Activated CD4-positive, alpha-beta T cell treated with anti-CD3 and anti-CD28 coated beads, Interleukin-2, amount 50 U/mL, for 16 hours (primary cell): ENCODE data around the gene CTXN1.

Experiments
- DNase-seq: peaks from one replicate; pipeline ENCODE4 v3.0.0-alpha.2; 2020

CTXN1 gene

DNA sequence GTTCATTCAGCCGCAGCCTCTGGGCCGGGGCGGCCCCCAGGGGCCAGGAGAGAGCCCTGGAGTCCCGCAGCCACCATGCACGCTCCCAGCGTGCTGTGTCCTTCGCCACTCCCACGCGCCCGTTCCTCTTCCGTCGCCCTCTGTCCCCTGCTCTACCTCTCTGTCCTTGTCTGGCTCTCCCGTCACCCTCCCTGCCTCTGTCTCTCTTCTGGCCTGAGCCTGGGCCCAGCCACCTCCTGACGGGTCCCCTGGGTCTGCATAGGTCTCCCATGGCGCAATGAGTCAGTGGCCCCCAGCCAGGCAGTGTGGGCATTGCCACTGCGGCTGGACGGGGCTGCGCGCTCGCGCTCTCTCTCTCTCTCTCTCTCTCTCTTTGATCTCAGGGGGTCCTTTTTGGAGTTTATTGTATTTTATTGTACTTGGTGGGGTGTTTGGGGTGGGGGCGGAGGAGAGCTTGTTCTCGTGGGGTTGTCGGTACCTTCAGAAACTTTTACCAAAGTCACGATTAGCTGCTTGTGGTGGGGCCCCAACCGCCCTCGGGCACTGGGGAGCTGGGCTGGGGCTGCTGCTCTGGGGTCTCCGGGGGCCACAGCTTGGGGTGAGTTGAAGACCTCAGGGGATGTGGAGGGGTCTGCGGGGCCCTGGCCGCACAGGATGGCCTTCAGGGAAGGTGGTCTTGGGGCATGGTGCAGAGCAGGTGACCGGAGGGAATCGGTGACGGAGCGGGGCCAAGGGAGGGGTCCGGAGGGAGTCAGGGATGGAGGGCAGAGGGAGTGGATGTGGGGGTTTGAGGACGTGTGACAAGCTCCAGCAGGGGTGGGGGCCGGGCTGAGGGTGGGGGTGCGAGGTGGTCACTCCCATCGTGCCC, 13.0 kb downstream of the CTXN1 start:
- no peak for DNase-seq

DNA sequence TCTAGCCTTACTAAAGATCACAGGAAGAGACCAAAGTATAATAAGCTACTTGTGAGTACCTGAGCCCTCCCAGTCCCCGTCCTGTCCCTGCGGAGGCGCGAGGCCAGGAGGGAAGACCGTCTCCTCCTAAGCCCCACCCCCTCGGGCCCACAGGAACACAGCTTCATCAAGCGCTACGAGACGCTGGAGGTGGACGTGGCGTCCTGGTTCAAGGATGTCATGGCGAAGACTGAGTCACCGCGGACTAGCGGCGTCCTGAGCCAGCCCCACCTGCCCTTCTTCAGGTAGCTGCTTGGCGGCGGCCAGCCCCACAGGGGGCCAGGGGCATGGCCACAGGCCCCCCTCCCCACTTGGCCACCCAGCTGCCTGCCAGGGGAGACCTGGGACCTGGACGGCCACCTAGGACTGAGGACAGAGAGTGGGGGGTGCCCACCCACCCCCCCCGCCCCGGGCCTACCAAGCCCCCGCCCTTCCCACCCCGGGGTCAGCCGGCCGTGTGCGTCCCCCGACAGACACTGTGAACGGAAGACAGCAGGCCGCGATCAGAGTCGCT, 13.7 kb downstream of the CTXN1 start:
- DNase-seq: no peak

DNA sequence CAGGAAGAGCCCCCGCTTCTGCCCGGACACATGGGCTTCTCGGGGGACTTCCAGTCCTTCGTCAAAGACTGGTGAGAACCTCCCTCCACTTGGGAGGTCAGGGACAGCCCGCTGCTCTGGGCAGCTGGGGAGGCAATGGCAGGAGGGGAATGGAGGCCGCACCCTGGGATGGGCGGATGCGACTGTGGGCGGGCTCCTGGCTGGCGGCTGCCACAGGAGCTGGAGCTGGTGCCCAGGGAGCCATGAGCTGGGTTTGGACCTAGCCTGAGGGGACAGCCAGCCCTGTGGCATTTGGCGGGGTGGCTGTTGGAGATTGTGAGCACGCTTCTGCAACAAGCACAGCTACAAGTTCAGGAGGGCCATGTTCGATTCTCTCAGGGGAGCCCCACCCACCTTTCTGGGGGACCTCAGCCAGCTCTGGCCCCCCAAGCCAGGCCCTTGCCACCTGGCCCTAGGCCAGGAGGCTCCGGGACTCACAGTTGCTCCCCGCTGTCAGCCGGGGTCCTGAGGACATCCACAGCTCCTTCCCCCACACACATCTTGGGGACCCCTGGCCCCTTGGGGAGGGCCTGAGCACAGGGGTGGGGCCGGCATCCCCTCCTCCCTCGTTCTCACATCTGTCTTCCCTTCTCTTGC, 14.3 kb downstream of the CTXN1 start:
- DNase-seq: no peak

DNA sequence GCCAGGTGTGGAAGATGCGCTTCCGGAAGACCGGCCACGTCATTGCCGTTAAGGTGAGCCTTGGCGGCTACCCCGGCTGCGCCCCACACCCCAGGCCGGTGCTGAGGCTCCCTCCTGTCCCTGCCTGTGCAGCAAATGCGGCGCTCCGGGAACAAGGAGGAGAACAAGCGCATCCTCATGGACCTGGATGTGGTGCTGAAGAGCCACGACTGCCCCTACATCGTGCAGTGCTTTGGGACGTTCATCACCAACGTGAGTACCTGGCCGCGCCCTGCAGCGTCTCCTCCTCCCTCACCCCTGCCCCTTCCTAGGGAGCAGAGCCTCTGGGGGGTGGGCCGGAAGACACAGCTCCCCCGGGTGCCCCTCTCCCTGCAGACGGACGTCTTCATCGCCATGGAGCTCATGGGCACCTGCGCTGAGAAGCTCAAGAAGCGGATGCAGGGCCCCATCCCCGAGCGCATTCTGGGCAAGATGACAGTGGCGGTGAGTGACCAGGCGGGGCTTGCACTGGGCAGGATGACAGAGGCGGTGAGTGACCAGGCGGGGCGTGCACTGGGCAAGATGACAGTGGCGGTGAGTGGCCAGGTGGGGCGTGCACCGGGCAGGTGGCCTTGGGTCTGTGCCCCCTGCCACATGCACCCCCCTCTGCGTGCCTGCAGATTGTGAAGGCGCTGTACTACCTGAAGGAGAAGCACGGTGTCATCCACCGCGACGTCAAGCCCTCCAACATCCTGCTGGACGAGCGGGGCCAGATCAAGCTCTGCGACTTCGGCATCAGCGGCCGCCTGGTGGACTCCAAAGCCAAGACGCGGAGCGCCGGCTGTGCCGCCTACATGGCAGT, 15.4 kb downstream of the CTXN1 start:
- no peak for DNase-seq

DNA sequence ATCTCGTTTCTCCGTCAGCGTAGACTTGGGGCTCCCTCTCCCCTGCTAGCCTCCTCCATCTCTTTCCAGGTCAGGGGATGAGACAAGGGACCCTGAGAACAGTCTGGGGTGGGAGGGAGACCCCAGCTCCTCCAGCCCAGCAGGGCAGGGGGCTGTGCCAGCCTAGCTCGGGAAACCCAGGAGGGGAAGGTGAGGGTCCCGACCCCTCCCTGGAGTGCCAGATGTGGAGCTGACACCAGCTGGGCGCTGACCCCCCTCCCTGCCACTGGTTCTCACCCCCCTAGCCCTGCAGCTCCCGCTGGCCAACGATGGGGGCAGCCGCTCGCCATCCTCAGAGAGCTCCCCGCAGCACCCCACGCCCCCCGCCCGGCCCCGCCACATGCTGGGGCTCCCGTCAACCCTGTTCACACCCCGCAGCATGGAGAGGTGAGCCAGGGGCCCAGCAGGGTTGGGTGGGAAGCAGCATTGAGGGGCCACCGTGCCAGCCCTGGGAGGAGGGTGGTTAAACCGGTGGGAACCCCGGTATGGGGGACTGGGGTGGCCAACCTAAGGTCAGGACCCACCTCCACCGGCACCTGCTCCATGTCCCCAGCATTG, 16.4 kb downstream of the CTXN1 start:
- no peak for DNase-seq

DNA sequence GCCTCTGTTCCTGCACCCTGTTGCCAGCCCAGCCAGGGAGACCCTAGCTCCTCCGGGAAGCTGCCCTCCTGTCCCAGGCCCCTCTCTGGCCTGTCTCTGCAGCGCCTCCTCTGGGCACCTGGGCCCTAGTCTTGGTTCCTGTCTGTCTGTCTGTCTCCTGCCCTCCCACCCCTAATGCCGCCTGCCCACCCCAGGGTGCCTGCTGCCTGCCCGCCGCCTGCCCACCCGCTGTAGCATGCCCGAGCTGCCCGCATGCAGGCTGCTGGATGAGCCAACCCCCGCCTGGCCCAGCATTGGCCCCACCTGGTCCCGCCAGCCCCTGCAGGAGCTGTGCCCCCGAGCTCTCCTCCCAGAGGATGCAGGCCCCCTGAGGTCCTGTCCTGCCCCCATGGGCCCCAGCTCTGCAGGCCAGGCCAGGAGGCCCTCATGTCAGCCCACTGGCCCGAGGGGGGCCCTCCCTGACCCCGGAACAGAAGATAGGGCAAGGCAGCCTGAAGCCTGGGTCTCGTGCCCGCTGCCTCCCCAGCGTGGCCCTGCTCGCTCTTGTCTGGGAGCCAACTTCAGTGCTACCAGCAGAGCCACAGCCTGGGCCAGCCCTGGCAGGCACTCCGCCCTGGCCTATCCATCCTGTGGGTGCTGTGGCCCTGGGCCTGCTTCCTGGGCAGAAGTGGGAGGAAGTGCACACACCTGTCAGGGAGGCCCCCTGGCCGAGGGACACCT, 17.0 kb downstream of the CTXN1 start:
- DNase-seq: no peak

DNA sequence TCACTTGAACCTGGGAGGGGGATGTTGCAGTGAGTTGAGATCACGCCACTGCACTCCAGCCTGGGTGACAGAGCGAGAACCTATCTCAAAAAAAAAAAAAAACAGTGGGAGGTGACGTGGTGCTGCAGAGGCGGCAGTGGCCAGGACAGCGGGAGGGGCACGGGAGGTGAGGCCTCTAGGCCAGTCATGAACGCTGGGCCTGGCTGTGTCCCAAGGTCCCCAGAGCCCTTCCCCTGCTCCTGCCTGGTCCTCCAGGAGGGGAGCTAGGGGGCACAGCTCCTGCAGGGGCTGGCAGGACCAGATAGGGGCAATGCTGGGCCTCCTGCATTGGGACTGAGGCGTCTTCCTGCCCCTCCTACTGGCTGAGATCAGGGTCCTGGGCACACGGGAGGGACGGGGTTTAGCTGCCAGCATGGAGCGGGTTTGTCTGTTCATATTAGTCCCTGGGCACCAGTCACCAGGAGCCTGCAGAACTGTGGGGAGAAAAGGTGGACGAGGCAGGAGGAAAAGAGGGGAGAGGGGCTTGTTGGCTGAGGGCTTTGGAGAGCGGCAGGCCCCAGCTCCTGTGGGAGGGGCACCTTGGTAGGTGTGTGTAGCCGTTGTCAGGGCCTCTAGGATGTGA, 17.7 kb downstream of the CTXN1 start:
- DNase-seq: no peak

DNA sequence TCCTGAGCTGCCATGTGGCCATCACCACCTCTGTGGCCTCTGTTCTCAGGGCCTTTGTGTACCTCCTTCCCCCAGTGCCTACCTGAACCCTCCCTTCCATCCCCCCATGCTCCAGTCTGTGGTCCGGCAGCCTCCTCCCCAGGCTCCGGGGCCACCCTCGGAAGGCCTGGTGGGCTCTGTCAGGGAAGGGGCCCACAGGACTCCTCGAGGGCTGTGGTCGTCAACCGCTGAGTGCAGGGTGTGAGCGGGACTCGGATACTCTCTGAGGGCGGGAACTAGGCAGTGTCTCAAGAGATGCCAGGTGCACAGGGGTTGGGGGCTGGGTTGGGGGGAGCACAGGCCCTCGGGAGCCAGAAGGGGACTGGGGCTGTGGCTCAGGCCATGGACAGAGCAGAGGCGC, 18.4 kb downstream of the CTXN1 start:
- DNase-seq: no peak

DNA sequence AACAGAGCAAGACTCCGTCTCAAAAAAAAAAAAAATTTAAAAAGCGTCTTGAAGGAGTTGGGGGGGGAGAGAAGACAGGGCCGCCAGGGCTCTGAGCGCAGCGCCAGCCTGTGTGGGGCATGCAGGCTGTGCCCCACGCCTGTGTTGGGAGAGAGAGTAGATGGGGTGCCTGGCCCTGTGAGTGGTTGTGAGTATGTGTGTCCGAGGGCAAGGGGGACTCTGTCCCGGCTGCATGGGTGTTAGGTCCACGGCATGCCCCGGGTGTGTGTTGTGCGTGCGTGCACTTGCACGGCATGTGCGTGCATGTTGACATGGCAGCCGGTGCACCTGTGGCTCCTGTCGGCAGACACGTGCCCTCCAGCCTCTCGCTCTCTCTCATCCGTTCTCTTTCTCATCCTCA, 18.8 kb downstream of the CTXN1 start:
- no peak for DNase-seq

DNA sequence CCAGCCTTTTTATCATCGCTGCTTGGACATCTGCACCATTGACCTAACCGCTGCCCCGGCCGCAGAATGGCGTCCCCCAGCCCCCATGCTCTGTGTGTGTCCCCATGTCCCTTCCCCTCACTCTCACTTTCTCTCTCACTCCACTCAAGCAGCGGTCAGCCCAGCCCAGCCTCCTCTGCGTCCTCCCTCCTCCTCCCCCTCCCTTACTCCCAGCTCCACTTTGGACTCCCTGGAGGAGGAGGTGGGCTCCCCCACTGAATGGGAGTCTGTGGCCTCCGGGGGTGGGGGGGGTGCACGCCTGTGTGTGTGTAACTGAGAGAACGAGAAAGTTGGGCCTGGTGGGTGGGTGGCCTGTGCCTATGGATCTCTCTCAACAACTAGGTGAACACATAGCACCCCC, 20.1 kb downstream of the CTXN1 start:
- DNase-seq: no peak

DNA sequence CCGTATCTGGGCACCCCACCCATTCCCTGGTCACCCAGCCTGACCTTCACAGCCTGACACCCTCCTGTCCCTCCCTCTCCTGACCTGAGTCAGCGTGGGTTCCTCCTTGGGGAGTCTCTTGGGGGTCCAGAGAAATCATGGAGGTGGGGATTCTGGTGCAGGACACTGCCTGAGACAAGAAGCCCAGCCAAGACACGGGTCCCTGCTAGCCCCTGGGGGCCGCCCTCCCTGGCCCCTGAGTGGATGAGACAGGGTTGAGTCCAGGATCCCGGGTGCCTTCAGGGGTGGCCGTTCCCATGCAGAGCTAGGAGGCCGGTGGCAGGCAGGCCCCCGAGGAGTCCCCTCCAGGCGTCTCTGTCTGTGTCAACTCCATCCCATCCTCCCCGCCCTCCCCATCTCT, 20.7 kb downstream of the CTXN1 start:
- no peak for DNase-seq

DNA sequence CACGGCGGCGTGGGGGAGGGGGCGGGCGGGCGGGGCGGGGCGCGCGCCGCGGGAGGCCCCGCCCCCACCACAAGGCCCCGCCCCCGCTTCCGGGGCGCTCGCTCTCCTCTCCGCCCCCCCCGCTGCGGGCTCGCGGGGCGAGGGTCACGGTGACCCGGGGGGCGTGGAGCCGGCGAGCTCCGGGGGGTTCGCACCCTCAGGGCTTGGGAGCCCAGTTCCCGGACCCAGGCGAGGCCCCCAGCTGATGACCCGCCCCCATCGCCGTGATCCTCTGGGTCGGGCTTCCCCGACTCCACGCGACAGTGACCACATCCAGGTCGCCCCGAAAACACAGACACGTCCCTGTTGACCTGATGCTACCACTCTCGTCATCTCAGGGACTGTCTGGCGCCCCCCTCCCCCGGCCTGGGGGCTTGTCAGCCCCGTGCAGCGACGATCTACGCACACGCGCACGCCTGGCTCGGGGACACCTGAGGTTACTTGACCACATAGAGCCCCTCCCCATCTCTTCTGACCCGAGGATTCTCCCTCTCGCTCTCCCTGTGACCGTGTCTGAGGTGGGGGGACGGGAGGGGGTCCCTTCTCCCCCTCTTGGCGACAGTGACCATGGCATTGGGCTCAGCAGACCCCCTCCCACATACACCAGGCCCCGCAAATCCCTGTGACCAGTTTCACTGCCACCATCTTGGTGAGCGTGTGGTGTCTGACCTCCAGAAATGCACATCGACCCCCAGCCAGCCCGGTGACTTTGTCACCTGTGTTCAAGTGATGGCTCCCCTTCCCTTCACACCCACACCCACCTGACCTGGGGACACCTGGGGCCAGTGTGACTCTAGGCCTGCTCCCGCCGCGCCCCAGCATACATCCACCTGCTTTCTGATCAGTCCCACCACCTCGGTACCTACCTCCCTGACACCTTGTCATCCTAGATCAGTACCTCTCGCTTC, 21.6 kb downstream of the CTXN1 start:
- DNase-seq: peak; percentile 45

DNA sequence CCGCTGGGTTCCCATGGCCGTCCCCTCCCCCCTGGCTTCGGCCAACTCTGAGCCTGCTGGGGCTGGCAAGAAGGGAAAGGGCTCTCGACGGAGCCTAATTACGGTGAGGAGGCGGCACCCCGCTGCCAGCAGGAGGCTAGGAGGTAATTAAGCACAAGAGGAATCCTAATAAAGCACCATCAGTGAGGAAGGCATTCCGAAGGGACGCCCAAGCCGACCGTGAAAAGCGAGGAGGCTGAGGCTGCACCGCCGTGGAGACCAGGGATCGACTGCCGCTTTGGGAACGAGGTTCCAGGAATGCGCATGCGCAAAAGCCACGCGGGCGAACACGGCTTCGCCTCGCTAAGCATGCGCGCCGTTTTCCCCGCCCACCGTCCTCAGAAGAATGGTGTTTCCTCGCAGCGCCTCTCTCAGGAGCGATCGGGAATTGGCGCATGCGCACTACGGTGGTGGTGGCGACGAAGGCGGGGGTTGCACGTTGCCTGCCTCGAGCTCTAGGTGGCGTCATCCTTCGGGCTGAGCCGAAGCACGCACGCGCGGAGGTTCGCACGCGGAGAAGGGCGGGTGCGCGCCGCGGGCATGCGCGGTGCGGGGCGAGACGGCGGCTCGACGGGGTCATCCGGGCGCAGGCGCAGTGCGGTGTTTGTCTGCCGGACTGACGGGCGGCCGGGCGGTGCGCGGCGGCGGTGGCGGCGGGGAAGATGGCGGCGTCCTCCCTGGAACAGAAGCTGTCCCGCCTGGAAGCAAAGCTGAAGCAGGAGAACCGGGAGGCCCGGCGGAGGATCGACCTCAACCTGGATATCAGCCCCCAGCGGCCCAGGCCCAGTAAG, 22.5 kb downstream of the CTXN1 start, which contains the start of gene MAP2K7:
MAP2K7 (plus strand) TSS at position 634 of the 830 bp plus-strand sequence; CDS start at position 702, 68 bp downstream.
- DNase-seq: peak; percentile 100

DNA sequence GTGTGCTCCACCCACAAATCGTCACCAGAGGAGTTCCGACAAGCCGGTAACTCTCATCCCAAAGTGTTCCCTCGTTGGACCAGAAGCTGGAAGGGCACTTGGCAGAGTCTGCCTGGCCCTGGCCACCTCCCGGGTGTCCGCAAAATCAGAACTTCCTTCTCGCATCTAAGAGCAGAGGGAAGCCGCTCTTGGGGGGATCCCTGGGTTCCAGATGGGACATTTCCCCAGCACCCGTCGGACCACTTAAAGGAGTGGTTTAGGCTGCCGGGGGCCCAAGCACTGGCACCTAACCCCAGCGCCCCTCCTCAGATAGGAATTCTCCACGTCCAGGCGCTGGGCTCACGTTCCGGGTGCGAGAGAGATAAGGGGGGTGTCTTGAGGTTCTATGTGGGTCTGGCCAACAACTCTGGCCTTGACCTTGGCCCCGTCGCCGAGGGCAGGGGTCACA, 23.1 kb downstream of the CTXN1 start:
- no peak for DNase-seq

DNA sequence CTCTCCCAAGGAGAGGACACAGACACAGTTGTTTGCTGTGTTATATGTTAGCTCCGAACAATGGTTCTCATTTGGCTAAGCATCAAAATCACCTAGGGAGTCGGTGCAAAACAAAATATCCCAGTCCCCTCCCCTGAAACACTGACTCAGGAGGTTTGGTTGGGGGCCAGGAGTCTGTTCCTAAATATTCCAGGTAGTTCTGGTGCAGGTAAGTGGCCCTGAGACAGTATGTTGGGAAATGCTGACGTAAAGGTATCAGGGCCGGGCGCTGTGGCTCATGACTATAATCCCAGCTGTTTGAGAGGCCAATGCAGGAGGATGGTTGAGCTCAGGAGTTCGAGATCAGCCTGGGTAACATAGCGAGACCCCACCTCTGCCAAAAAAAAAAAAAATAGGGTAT, 24.6 kb downstream of the CTXN1 start:
- no peak for DNase-seq

DNA sequence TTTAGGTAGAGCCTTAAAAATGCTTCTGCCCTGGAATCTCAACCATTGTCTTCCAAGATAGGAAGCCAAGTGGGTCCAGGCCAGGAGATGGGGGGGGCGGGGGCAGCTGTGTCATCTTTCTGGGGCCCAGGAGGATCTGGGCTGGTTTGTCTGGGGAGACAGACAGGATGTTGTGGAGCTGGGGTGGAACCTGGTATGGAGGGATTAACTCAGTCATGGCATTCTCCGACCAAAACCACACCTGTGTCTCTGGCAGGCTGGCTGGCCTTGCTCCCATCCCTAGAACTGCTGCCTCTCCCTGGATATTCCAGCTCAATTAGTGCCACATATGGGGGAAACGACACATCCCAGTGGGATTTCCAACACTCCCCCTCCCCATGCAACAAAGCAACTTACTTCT, 25.0 kb downstream of the CTXN1 start:
- no peak for DNase-seq

DNA sequence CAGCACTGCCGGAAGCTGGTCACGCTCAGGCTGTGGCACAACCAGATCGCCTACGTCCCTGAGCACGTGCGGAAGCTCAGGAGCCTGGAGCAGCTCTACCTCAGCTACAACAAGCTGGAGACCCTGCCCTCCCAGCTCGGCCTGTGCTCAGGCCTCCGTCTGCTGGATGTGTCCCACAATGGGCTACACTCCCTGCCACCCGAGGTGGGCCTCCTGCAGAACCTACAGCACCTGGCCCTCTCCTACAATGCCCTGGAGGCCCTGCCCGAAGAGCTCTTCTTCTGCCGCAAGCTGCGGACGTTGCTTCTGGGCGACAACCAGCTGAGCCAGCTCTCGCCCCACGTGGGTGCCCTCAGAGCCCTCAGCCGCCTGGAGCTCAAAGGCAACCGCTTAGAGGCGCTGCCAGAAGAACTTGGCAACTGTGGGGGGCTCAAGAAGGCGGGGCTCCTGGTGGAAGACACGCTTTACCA, 25.5 kb downstream of the CTXN1 start:
- DNase-seq: no peak

DNA sequence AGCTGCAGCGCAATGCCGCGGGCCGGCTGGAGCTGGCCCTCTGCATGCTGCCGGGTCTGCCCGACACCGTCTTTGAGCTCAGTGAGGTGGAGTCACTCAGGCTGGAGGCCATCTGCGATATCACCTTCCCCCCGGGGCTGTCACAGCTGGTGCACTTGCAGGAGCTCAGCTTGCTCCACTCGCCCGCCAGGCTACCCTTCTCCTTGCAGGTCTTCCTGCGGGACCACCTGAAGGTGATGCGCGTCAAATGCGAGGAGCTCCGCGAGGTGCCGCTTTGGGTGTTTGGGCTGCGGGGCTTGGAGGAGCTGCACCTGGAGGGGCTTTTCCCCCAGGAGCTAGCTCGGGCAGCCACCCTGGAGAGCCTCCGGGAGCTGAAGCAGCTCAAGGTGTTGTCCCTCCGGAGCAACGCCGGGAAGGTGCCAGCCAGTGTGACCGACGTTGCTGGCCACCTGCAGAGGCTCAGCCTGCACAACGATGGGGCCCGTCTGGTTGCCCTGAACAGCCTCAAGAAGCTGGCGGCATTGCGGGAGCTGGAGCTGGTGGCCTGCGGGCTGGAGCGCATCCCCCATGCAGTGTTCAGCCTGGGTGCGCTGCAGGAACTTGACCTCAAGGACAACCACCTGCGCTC, 26.1 kb downstream of the CTXN1 start:
- DNase-seq: no peak

DNA sequence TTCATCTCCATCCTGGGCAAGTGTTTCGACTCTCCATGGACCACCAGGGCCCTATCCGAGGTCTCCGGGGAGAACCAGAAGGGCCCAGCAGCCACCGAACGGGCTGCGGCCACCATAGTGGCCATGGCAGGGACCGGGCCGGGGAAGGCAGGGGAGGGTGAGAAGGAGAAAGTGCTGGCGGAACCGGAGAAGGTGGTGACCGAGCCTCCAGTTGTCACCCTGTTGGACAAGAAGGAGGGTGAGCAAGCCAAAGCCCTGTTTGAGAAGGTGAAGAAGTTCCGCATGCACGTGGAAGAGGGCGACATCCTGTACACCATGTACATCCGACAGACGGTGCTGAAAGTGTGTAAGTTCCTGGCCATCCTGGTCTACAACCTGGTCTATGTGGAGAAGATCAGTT, 27.0 kb downstream of the CTXN1 start:
- no peak for DNase-seq
